ENCODE data around the gene ADAMTS1. TPM values are rescaled to one million over a fixed set of nuclear protein-coding genes. Genes with fewer than 3 reads are reported as not detected.

ADAMTS1 gene
- 10 to 100 TPM; 20.5 to 83.2 TPM for total RNA-seq
- polyA plus RNA-seq (ENCODE audit: insufficient read length in 2 of 2), result 10 to 100 TPM in 1 of 2 donors, 1 to 10 TPM in 1; 6.9 to 10.8 TPM
- long read RNA-seq, donor 1, full-length matches to known transcripts, result 2 of 2 reads
- long read RNA-seq, donor 1, partial matches to known transcripts, result 0 of 2 reads
- long read RNA-seq, donor 1, other reads (novel, unspliced or antisense), result 0 of 2 reads
- long read RNA-seq, donor 2, full-length matches to known transcripts, result 2 of 2 reads
- long read RNA-seq, donor 2, partial matches to known transcripts, result 0 of 2 reads
- long read RNA-seq, donor 2, other reads (novel, unspliced or antisense), result 0 of 2 reads
- long read RNA-seq, donor 3, result 0 reads
- long read RNA-seq, donor 4, full-length matches to known transcripts, result 21 of 40 reads
- long read RNA-seq, donor 4, partial matches to known transcripts, result 19 of 40 reads
- long read RNA-seq, donor 4, other reads (novel, unspliced or antisense), result 0 of 40 reads

DNA sequence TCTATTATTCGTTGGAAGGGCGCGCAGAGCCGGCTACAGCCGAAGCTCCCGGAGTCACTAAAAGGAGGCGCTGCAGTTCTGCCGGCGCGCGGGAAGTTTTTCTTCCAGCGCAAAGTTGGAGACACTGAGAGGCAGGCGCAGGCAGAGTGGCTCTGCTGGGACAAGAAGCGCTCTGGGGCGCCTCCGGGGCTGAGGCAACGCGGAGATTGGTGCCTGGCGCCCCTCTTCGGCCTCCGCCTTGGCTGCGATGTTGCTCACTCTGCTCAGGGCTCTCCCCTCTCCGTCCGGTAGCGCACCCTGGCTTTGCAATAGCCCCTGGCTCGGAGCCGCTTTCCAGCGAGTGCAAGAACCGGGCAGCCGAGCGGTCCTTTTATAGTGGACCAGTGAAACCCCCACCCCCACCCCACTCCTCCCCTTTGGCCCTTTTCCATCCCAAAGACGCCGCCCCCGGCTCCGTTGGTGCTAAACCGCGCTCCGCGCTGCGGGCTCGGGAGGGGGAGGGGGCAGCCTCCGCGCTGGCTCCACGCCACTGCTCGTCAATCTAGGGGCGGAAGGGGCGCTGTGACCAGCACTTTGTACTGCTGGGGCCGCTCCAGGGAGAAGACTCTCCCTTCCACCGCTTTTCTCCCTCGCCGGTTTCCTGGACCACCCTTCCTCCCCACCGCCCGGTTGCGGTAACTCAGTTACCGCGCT, at the start of gene ADAMTS1:
TSS of gene ADAMTS1 (minus strand) at position 344 of the 693 bp plus-strand sequence. CDS start 455 bp downstream, outside the sequence.
- H3K9me3 ChIP-seq (ENCODE audit: control insufficient read depth, insufficient read depth, low read length), result no peaks in the 10 kb centered on the region
- H3K27me3 ChIP-seq (ENCODE audit: control insufficient read depth, insufficient read depth, low read length), result peaks cover 6% of the 10 kb centered on the region
- peak in 5 of 6 donors; percentile 59 to 93 (median 75) for DNase-seq (ENCODE audit: low read depth in 4 of 6, low spot score in 6 of 6)
- H3K27ac ChIP-seq (ENCODE audit: low read depth, low read length), result peak within 1 kb of the TSS; percentile 99
- 0% methylated on average over 51 of the region's 56 CpGs for WGBS (ENCODE audit: insufficient coverage)
- peaks cover 2% of the 10 kb centered on the region for H3K36me3 ChIP-seq (ENCODE audit: control insufficient read depth, insufficient read depth, low read length)
- peaks cover 38% of the 10 kb centered on the region for H3K4me1 ChIP-seq (ENCODE audit: control insufficient read depth, insufficient read depth, low read length)
- H3K4me3 ChIP-seq (ENCODE audit: low read depth, low read length), result peak within 1 kb of the TSS; percentile 91

DNA sequence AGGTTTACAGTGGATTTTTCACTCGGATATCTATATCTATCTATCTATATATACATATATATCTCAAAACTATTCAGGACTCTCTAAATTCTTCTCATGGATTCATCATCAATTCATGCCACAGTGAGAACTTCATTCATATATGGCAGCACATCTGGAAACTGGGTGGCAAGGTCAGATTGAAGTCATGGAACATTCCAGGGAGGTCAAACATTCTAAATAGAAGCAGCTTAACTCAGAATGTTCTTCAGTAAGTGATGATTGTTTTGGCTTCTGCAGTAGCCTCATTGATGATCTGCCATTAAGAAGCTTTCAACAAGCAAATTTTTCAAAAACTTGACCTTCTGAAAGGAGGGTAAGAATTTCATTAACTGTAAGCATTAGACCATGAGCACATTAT, 46.9 kb upstream of the ADAMTS1 start:
- Histone ChIP-seq H3K9me3 (ENCODE audit: control insufficient read depth, insufficient read depth, low read length) (no peaks in the 10 kb centered on the region), H3K4me1 (ENCODE audit: control insufficient read depth, insufficient read depth, low read length) (no peaks in the 10 kb centered on the region), H3K36me3 (ENCODE audit: control insufficient read depth, insufficient read depth, low read length) (no peaks in the 10 kb centered on the region), H3K27ac (ENCODE audit: low read depth, low read length) (peak overlapping the region; percentile 20), H3K4me3 (ENCODE audit: low read depth, low read length) (no peak overlapping the region), H3K27me3 (ENCODE audit: control insufficient read depth, insufficient read depth, low read length) (no peaks in the 10 kb centered on the region)
- no CpG with 5 or more reads among the region's 1 CpG for WGBS (ENCODE audit: insufficient coverage)
- no peak for DNase-seq (ENCODE audit: low read depth in 4 of 6, low spot score in 6 of 6)

DNA sequence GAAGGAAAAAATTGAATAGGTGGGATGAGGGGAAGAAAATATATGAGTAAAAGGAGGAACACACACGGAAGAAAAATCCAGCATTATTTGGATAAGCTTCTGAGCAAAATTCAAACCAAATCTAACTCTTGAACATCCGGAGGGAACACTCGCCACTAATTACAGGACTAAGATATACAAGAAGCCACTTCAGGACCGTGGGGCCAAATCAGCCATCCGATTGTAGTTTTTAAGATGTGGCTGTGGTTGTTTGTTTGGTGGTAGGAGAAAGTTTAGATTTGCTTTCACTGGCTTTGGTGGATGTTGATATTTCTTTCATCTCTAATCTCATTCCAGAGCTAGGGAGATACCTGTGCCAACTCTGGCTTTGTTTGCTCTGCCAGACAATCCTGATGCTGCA, 43.7 kb upstream of the ADAMTS1 start:
- WGBS (ENCODE audit: insufficient coverage), result 80% methylated on average over 1 of the region's 5 CpGs
- H3K36me3 ChIP-seq (ENCODE audit: control insufficient read depth, insufficient read depth, low read length), result no peaks in the 10 kb centered on the region
- no peak overlapping the region for H3K4me3 ChIP-seq (ENCODE audit: low read depth, low read length)
- H3K27ac ChIP-seq (ENCODE audit: low read depth, low read length), result no peak overlapping the region
- H3K9me3 ChIP-seq (ENCODE audit: control insufficient read depth, insufficient read depth, low read length), result no peaks in the 10 kb centered on the region
- H3K27me3 ChIP-seq (ENCODE audit: control insufficient read depth, insufficient read depth, low read length), result no peaks in the 10 kb centered on the region
- no peak for DNase-seq (ENCODE audit: low read depth in 4 of 6, low spot score in 6 of 6)
- H3K4me1 ChIP-seq (ENCODE audit: control insufficient read depth, insufficient read depth, low read length), result no peaks in the 10 kb centered on the region

DNA sequence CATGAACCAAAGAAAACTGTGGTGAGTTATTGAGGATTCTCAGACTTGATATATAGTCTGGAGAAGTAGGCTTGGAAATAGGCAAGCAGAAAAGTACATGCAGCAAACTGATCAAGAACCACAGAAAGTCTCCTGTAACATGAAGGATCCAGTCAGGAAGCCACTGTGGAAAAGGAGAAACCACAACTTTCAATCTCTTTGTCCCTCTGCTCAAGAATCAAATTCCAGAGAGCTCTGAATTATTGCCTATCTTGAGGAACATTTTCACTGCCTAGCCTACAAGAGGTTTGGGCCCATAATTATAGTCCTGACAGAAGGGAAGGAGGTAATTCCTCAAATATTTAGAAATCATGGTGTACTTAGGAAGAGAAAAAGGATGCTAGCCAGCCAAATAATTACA, 43.0 kb upstream of the ADAMTS1 start:
- no peaks in the 10 kb centered on the region for H3K27me3 ChIP-seq (ENCODE audit: control insufficient read depth, insufficient read depth, low read length)
- no peaks in the 10 kb centered on the region for H3K36me3 ChIP-seq (ENCODE audit: control insufficient read depth, insufficient read depth, low read length)
- H3K4me3 ChIP-seq (ENCODE audit: low read depth, low read length), result no peak overlapping the region
- no peaks in the 10 kb centered on the region for H3K9me3 ChIP-seq (ENCODE audit: control insufficient read depth, insufficient read depth, low read length)
- H3K4me1 ChIP-seq (ENCODE audit: control insufficient read depth, insufficient read depth, low read length), result no peaks in the 10 kb centered on the region
- H3K27ac ChIP-seq (ENCODE audit: low read depth, low read length), result no peak overlapping the region
- DNase-seq (ENCODE audit: low read depth in 4 of 6, low spot score in 6 of 6), result no peak

DNA sequence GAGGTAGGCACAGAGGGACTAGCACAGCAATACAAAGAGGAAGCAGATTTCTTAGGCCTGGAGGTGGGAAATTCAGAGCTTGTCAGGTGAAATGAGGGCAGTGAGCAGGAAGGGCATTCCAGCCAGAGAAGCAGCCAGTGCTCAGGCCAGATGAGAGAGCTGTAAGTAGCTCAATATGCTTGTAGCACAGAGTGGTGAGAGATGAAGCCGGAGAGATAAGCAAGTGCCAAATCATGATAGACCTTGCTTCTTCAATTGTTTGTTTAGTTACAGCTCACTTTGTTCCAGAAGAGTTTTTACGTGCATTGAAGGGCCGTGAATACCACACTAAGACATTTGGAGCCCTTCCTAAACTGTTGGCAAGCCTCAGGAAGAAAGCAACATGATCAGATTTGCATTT, 42.0 kb upstream of the ADAMTS1 start:
- 83% methylated on average over 1 of the region's 3 CpGs for WGBS (ENCODE audit: insufficient coverage)
- Histone ChIP-seq H3K4me1 (ENCODE audit: control insufficient read depth, insufficient read depth, low read length) (no peaks in the 10 kb centered on the region), H3K4me3 (ENCODE audit: low read depth, low read length) (no peak overlapping the region), H3K36me3 (ENCODE audit: control insufficient read depth, insufficient read depth, low read length) (no peaks in the 10 kb centered on the region), H3K9me3 (ENCODE audit: control insufficient read depth, insufficient read depth, low read length) (no peaks in the 10 kb centered on the region), H3K27ac (ENCODE audit: low read depth, low read length) (no peak overlapping the region), H3K27me3 (ENCODE audit: control insufficient read depth, insufficient read depth, low read length) (no peaks in the 10 kb centered on the region)
- no peak for DNase-seq (ENCODE audit: low read depth in 4 of 6, low spot score in 6 of 6)

DNA sequence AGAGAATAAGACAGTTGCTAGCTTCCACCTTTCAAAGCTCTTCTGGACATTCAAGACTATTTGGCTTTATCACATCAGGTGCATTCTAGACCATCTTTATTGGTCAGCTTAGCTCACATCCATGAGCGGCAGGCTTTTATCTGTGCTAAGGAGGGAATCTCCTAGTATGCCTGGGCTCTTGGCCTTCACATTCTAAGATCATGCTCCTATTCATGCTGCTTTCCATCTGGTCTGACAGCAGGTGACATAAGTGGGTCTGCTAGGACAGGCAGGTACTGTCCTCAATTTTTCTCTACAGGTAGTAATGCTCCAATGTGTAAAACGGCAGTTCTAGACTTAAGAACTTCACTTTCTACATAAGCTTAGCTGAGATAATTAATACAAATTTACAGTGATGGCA, 39.2 kb upstream of the ADAMTS1 start:
- no peak overlapping the region for H3K4me3 ChIP-seq (ENCODE audit: low read depth, low read length)
- no peak overlapping the region for H3K27ac ChIP-seq (ENCODE audit: low read depth, low read length)
- H3K4me1 ChIP-seq (ENCODE audit: control insufficient read depth, insufficient read depth, low read length), result no peaks in the 10 kb centered on the region
- no peak for DNase-seq (ENCODE audit: low read depth in 4 of 6, low spot score in 6 of 6)
- H3K27me3 ChIP-seq (ENCODE audit: control insufficient read depth, insufficient read depth, low read length), result no peaks in the 10 kb centered on the region
- no CpG with 5 or more reads among the region's 2 CpGs for WGBS (ENCODE audit: insufficient coverage)
- H3K36me3 ChIP-seq (ENCODE audit: control insufficient read depth, insufficient read depth, low read length), result no peaks in the 10 kb centered on the region
- no peaks in the 10 kb centered on the region for H3K9me3 ChIP-seq (ENCODE audit: control insufficient read depth, insufficient read depth, low read length)

DNA sequence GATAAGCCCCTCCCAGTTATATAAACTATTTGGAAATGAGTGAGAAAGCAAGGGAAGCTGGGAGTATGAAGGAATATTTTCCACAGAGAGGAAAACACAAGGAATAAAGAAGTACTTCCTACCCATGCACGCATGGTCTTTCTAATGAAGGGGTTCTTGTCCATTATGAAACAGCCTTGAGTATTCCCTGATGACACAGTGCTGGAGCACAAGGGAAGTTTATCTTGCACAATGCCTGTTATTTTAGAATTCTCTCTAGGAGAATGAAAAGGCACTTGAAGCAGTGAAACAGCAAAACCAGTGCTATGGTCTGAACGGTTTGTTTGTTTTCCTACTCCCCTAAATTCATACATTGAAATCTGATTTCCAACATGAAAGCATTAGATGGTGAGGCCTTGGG, 38.6 kb upstream of the ADAMTS1 start:
- H3K27me3 ChIP-seq (ENCODE audit: control insufficient read depth, insufficient read depth, low read length), result no peaks in the 10 kb centered on the region

DNA sequence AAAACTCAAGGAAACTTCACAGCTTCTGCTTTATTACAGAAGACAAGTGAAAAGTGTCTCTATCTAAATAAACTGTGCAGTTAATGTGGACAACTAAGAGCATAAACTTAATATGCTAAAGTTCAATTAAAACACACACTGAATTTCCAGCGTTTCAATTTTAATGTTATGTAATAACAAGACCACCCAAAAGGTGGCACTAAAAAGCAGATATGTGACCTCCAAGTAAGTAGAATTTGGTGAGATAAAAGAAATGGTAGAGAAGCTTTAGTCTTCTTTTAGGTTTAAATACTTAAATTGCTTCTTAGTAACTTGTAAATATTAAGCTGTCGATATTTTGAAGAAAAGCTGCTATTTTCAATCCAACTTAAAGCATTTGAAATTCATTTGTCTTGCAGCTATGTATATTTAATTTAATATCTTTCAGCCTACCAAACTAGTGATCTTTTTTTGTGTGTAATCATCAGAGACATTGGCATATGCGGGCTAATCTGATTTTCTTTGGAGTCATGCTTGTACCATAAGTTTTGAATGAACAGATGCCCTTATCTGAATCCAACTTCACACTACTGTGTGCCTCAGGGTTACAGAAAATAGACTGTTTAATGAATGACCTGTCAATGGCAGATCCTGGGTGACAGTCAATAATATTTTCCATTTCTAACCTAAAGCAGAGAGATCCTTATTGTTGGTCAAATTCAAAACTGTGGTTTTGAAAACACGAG, 36.5 kb upstream of the ADAMTS1 start:
- Histone ChIP-seq H3K27me3 (ENCODE audit: control insufficient read depth, insufficient read depth, low read length) (no peaks in the 10 kb centered on the region), H3K9me3 (ENCODE audit: control insufficient read depth, insufficient read depth, low read length) (no peaks in the 10 kb centered on the region), H3K36me3 (ENCODE audit: control insufficient read depth, insufficient read depth, low read length) (no peaks in the 10 kb centered on the region), H3K4me3 (ENCODE audit: low read depth, low read length) (no peak overlapping the region), H3K27ac (ENCODE audit: low read depth, low read length) (no peak overlapping the region), H3K4me1 (ENCODE audit: control insufficient read depth, insufficient read depth, low read length) (no peaks in the 10 kb centered on the region)
- no CpG with 5 or more reads among the region's 4 CpGs for WGBS (ENCODE audit: insufficient coverage)
- peak in 3 of 6 donors; percentile 7 to 66 (median 51) for DNase-seq (ENCODE audit: low read depth in 4 of 6, low spot score in 6 of 6)

More for the DNA sequence above, 38.6 kb upstream of the ADAMTS1 start:
- no CpG with 5 or more reads among the region's 2 CpGs for WGBS (ENCODE audit: insufficient coverage)
- Histone ChIP-seq H3K4me3 (ENCODE audit: low read depth, low read length) (no peak overlapping the region), H3K9me3 (ENCODE audit: control insufficient read depth, insufficient read depth, low read length) (no peaks in the 10 kb centered on the region), H3K27ac (ENCODE audit: low read depth, low read length) (no peak overlapping the region), H3K4me1 (ENCODE audit: control insufficient read depth, insufficient read depth, low read length) (no peaks in the 10 kb centered on the region), H3K36me3 (ENCODE audit: control insufficient read depth, insufficient read depth, low read length) (no peaks in the 10 kb centered on the region)
- DNase-seq (ENCODE audit: low read depth in 4 of 6, low spot score in 6 of 6), result peak in 1 of 6 donors; percentile 8

DNA sequence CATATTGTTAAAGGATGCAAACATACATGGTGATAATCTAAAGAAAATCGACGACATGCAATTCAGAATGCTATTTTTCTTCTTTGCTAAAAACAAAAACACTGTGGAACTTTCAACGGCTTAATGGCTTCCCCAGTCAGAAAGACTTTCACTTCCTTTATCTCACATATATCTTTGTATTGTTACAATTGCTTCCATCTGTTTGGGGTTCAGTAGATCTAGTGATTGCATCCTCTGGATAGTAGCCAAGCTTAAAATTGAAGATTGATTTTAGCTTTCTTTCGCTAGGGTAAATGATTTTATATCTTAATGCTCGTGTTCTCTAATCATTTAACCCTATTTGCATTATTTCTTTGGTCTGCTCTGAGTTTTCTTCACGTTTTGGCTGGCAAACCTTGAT, 31.8 kb upstream of the ADAMTS1 start:
- Histone ChIP-seq H3K4me3 (ENCODE audit: low read depth, low read length) (no peak overlapping the region), H3K27ac (ENCODE audit: low read depth, low read length) (no peak overlapping the region), H3K36me3 (ENCODE audit: control insufficient read depth, insufficient read depth, low read length) (no peaks in the 10 kb centered on the region), H3K27me3 (ENCODE audit: control insufficient read depth, insufficient read depth, low read length) (no peaks in the 10 kb centered on the region), H3K9me3 (ENCODE audit: control insufficient read depth, insufficient read depth, low read length) (no peaks in the 10 kb centered on the region), H3K4me1 (ENCODE audit: control insufficient read depth, insufficient read depth, low read length) (no peaks in the 10 kb centered on the region)
- no CpG with 5 or more reads among the region's 6 CpGs for WGBS (ENCODE audit: insufficient coverage)
- no peak for DNase-seq (ENCODE audit: low read depth in 4 of 6, low spot score in 6 of 6)
